ENCODE data around the gene ASIP. TPM values are rescaled to one million over a fixed set of nuclear protein-coding genes. Genes with fewer than 3 reads are reported as not detected.
A peak's percentile ranks its signal among the peaks of the same experiment; 100 is the strongest.
"Not testable (repeated sequence)": the region's sequence is repeated elsewhere in the genome, so short reads cannot be mapped to it uniquely, and the experiment has no call there.

ASIP gene
- total RNA-seq, 4 donors from 2014 or later: not detected

DNA sequence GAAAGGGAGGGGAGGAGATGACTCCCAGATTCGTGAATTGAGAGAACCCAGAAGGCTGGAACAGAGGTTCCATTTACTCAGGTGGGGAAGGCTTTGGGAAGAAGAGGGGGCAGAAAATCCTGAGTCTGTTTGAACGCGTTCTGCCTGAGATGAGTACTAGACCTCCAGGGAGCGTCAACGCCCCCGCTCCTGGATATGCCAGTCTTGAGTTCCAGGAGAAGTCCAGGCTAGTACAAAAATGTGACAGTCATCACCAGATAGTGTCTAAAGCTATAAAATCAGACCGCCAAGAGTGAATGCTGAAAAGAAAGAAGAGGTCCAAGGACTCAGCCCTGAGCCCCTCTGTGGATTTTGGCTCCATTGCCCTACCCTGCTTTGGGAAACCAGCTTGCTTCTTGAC lies 53.3 kb downstream of the ASIP start:
- TF ChIP-seq, protein P1, sequence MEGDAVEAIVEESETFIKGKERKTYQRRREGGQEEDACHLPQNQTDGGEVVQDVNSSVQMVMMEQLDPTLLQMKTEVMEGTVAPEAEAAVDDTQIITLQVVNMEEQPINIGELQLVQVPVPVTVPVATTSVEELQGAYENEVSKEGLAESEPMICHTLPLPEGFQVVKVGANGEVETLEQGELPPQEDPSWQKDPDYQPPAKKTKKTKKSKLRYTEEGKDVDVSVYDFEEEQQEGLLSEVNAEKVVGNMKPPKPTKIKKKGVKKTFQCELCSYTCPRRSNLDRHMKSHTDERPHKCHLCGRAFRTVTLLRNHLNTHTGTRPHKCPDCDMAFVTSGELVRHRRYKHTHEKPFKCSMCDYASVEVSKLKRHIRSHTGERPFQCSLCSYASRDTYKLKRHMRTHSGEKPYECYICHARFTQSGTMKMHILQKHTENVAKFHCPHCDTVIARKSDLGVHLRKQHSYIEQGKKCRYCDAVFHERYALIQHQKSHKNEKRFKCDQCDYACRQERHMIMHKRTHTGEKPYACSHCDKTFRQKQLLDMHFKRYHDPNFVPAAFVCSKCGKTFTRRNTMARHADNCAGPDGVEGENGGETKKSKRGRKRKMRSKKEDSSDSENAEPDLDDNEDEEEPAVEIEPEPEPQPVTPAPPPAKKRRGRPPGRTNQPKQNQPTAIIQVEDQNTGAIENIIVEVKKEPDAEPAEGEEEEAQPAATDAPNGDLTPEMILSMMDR (IDR thresholded peaks at IDR 0.05 in 4 of 5, conservative IDR thresholded peaks at IDR 0.05 in 1 of 5): no peak
- TF ChIP-seq POLR2A (IDR thresholded peaks at IDR 0.05): no peak
- H3K4me1 ChIP-seq: no peaks in the 10 kb centered on the region
- no peak overlapping the region for H3K4me3 ChIP-seq
- H3K9me3 ChIP-seq: no peaks in the 10 kb centered on the region
- no peak overlapping the region for H3K27ac ChIP-seq
- DNase-seq (no peak), ATAC-seq (no peak)
- intact Hi-C loops (cut with DNase I; ENCODE audit: low total_unique reads) (no loop called here), in situ Hi-C loops (cut with MboI; ENCODE audit: low sequenced_read_pairs in 4 of 4) (no loop called here)
- peaks cover 0 to 58% of the 10 kb centered on the region in 2 donors for H3K36me3 ChIP-seq
- no peaks in the 10 kb centered on the region for H3K27me3 ChIP-seq

DNA sequence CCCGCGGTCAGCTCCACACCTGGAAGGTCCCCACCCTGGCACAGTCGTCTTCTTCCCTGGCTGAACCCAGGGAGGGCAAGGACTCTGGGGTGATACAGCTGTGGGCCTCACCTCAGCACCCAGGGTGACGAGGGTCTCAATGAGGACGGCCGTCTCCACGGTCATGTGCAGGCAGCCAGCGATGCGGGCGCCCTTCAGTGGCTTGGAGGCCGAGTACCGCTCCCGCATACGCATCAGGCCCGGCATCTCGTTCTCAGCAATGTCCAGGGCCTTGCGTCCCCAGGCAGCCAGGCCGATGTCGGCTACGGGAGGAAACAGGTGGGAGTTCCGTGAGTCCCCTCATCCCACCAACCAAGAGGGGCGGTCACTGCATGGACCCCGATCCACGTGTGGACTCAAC lies 54.1 kb downstream of the ASIP start:
- Histone ChIP-seq H3K4me3 (no peak overlapping the region), H3K27ac (no peak overlapping the region), H3K9me3 (no peaks in the 10 kb centered on the region), H3K27me3 (no peaks in the 10 kb centered on the region), H3K36me3 (peaks cover 0 to 51% of the 10 kb centered on the region in 2 donors), H3K4me1 (peaks cover 0 to 4% of the 10 kb centered on the region in 2 donors)
- ATAC-seq (no peak), DNase-seq (no peak)
- intact Hi-C loops (cut with DNase I; ENCODE audit: low total_unique reads) (no loop called here), in situ Hi-C loops (cut with MboI; ENCODE audit: low sequenced_read_pairs in 4 of 4) (no loop called here)
- TF ChIP-seq, protein P1 (IDR thresholded peaks at IDR 0.05 in 4 of 5, conservative IDR thresholded peaks at IDR 0.05 in 1 of 5): no peak
- TF ChIP-seq POLR2A (IDR thresholded peaks at IDR 0.05): no peak

DNA sequence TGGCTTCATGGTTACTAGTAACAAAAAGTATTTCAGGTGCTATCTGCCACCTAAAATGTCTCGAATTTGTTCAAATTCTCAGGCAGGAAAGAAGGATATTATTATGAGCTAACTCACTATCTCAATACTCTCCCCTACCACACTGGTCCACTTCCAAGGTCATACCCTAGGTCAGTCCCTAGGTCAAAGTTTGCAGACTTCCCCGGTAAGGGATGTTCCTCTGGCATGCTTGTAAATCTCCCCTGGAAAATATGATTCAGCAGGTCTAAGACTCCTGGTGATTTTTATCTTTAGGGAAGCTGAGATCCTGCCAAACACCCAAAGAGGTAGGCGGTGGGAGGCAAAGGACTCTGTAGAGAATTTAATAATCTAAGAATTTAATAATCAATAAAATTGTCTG lies 55.2 kb downstream of the ASIP start:
- Histone ChIP-seq H3K27ac (no peak overlapping the region), H3K36me3 (peaks cover 0 to 39% of the 10 kb centered on the region in 2 donors), H3K4me1 (peaks cover 11 to 14% of the 10 kb centered on the region in 2 donors), H3K4me3 (no peak overlapping the region), H3K27me3 (no peaks in the 10 kb centered on the region), H3K9me3 (no peaks in the 10 kb centered on the region)
- TF ChIP-seq, protein P1 (IDR thresholded peaks at IDR 0.05 in 4 of 5, conservative IDR thresholded peaks at IDR 0.05 in 1 of 5): no peak
- ATAC-seq: no peak
- in situ Hi-C loops (cut with MboI; ENCODE audit: low sequenced_read_pairs in 4 of 4) (no loop called here), intact Hi-C loops (cut with DNase I; ENCODE audit: low total_unique reads) (no loop called here)
- DNase-seq: no peak

DNA sequence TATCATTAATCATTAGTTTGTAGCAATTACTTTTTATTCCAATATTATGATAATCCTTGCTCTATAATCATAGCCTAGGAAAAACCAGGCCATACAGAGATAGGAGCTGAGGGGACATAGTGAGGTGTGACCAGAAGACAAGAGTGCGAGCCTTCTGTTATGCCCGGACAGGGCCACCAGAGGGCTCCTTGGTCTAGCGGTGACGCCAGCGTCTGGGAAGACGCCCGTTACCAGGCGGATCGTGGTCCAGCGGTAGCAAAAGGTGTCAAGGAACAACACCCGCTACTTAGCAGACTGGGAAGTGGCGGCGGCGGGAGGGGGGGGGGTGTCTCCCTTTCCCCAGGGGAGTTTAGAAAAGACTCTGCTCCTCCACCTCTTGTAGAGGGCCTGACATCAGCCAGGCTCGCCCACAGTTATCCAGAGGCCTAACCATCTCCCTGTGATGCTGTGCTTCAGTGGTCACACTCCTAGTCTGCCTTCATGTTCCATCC lies 57.1 kb downstream of the ASIP start:
- DNase-seq; in situ Hi-C loops (cut with MboI; ENCODE audit: low sequenced_read_pairs in 4 of 4); intact Hi-C loops (cut with DNase I; ENCODE audit: low total_unique reads); ATAC-seq; H3K9me3 ChIP-seq; H3K27ac ChIP-seq; H3K4me3 ChIP-seq; H3K27me3 ChIP-seq: not testable (repeated sequence)
- Histone ChIP-seq H3K36me3 (peaks cover 0 to 20% of the 10 kb centered on the region in 2 donors), H3K4me1 (peaks cover 21 to 26% of the 10 kb centered on the region in 2 donors)
- TF ChIP-seq, protein P1 (IDR thresholded peaks at IDR 0.05 in 4 of 5, conservative IDR thresholded peaks at IDR 0.05 in 1 of 5): peak in 3 of 5 experiments; percentile 6 to 40 (median 33)

All from gastrocnemius medialis (tissue), 4 donors.